Activated CD4-positive, alpha-beta T cell treated with anti-CD3 and anti-CD28 coated beads, Interleukin-2, Interleukin-4, amounts not matched to agents 100 ng/mL and 50 ng/mL, durations not matched to agents 16 hours and 8 hours (primary cell): Measurements from ENCODE around the gene FYN.
"Not testable (repeated sequence)": the region's sequence is repeated elsewhere in the genome, so short reads cannot be mapped to it uniquely, and the experiment has no call there.

Experiments used
- DNase-seq: peaks from one replicate; pipeline ENCODE4 v3.0.0-alpha.2; 2020; ENCODE audit warnings: low spot score

The FYN gene

DNA sequence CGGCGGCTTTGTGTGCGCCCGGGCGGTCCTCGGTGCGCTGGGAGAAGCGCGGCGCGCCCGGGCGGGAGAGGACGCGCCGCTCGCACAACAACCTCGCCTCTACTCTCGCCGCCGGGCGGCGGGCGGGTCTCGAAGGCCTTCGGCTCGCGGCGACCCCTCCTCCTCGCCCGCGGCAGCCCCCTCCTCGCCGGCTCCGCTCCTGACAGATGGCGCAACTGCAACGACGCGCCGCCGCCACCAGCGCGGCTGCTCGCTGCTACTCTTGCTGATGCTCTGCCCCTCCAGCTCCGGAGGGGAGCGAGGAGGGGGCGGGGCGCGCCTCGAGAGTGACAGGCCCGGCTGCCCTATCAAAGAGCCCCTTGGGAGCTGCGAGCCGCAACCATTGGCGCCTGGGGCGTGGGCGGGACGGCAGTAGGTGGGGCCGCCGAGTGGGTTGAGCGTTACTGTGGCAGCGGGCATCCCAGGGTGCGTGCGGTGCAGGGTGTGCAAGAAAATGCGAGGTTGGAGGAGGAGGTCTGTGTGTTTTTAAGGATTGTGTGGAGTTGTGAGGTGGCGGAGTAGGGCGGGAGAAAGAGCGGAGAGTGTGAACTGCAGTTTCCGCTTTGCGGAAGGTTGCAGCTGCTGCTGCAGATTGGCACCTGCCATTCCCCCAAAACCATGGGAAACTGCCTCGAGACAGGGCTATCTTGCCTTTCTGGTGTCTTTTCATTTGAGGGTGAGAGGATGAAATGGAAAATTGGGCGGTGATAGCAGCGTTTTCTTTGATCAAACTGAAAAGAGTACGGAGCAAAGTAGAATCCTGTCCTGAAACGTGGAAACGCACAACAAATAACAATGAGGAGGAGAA, at the start of gene FYN:
Gene FYN, minus strand, starts transcription at position 275 of the 847 bp plus-strand sequence. CDS start 153,401 bp downstream, outside the sequence.
- peak; percentile 98 for DNase-seq

DNA sequence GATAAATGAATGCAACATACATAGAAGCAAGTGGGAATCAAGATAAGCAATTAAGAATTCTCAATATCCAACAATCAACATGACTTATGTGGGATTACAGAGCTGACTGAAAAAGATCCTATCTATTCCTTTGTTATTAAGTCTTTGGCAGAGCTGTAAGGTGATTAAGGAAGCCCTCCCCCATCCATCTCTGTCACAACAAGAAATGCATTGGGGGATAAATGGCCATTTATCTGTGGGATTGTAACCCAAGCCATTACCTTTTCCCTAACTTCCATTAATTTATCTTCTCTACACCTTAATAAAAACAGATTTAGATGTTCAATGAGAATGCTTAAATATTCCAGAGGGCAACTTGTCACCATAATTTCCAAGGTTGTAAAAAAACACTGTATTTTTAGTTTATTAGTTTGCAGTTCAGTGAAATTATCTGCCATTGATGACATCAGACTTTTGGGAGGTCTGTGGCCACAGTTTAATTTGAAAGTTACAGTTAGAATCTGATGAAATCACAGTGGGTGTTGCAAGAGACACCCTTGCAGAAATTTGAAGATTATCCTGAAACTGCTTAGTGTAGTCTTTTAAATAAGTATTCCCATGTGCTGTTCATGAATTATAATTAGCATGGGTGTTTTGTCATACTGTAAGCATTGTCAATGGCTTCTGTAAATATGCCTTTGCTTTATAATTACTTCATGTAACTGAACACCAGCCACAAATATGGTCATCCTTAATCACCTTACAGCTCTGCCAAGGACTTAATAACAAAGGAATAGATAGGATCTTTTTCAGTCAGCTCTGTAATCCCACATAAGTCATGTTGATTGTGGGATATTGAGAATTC, 49.4 kb upstream of the FYN start:
- DNase-seq, result peak; percentile 19

DNA sequence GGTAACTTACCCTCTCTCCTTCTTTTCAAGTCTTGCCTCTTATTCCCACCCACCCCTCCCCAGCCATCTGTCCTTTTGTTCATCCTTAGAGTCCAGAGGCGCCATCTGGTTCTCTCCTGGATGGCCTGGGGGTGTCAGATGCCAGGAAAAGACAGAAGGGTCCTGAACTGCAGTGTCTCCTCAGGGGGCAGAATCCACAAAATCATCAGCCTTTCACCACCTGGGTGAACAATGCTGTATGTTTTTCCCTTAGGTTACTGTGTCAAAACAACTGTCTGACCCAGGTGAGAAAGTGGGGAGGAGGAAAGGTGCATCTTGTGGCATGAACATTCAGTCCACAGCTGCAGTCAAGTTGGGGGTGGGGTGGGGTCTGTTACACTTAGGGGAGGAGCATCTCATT, 47.9 kb upstream of the FYN start:
- no peak for DNase-seq

DNA sequence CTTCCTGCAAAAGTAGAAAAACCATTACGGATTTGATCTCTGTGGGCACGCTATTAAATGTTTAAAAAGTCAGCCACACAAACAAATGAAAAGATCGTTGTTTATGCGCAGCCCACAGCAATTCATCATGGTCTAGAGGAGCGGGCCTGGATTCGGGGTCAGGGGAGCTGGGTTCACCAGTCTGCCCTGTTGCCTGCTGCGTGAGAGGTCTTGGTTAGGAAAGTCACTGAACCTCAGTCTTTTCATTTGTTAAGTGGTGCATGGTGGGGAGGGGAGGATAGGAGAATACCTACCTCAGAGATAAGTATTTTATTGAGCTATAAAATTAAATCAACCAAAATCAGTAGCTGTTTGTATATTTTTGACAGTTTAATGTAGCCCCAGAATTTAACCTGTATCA, 47.3 kb upstream of the FYN start:
- no peak for DNase-seq

DNA sequence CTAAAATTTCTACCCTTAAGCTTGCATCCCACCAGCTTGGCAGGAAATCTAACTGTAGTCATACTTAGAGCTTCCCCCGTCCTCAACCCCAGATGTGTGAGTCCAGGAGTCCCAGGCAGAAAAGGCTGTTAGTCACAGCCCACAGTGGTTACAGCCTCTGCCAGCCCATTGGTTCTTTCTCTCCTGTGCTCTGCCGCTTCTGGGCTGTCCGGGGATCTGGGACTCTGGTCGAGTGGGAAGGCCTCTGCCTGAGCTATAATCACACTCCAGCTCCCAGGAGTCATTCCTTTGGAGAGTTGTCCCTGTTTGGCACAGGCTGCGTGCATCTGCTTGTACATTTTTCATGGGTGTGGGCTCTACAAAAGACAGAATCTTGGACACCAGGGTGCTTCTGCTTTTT, 45.6 kb upstream of the FYN start:
- no peak for DNase-seq

DNA sequence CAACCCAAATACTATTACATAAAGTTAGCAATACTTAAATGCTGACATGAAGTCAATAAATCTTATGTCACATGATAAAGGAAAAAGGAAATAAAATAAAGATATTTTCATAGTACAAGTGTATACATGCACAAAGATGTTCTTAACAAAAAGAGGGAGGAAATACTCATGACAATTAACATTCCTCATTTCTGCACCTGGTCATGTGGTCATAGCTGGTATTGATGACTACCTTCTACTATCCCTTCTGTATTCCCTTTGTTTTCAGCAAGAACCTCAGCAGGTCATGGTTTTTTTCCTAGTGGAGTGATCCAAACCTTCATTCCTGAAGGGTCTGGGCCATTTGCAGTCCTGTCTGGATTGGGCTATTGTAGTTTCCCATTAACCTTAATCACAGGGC, 43.5 kb upstream of the FYN start:
- DNase-seq, result no peak

DNA sequence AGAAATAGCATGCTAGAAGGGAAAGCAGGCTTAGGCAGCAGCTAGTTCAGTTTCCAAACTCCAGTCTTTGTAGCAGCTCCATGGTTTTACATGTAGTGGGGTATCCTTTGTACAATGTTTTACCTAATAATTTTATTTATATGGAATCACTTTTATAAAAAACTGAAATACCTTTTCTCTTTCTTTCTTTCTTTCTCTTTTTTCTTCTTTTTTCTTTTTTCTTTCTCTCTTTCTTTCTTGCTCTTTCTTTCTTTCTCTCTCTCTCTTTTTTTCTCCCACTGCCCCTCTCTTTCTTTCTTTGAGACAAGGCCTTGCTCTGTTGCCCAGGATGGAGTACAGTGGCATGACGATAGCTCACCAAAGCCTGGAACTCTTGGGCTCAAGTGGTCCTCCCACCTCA, 41.4 kb upstream of the FYN start:
- no peak for DNase-seq

DNA sequence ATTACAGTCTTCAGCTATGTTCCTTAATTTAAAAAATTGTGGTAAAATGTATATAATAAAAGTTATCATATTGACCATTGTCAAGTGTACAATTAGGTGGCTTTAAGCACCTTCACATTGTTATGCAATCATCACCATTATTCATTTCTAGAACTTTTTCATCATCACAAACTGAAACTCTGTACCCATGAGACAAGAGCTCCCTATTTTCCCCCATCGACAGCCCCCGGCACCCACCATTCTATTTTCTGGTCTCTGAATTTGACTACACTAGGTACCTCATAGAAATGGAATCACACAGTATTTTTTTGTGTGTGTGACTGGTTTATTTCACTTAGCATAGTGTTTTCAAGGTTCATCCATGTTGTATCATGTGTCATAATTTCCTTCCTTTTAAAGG, 39.7 kb upstream of the FYN start:
- DNase-seq, result peak; percentile 24

DNA sequence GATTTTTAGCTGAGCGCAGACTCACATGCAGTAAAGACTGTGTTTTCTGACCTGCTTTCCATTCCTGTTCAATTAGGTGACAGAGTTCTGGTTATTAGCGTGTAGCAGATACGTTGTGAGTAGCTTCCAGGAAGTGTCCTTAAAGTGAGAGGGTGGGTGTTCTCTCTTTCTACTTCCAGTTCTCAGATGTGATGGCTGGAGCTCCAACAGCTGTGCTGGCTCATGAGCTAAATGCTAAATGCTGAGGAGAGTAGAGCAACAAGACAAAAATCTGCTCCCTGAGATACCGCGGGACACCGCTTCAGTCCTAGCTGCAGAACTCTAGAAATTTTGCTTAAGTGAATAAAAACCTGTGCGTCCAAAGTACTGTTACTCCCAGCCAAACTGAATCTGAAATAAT, 38.2 kb upstream of the FYN start:
- no peak for DNase-seq

DNA sequence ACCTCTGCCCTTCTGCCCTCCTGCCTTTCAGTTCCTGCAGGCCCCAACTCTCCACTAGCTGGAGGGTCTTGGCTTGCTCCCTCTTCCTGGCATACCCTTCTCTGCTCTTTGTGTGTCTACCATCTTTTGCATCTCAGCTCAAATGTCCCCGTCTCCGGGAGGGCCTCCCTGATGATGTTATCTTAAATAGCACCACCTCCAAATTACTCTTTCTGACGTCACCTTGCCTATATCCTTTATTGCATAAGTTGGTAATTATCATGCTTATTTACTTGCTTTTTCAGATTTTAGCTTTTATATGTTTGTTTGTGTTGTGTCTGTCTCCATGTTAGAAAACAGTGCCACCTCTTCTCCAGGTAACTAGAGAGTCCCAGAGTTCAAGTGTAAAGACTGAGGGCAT, 36.0 kb upstream of the FYN start:
- no peak for DNase-seq

DNA sequence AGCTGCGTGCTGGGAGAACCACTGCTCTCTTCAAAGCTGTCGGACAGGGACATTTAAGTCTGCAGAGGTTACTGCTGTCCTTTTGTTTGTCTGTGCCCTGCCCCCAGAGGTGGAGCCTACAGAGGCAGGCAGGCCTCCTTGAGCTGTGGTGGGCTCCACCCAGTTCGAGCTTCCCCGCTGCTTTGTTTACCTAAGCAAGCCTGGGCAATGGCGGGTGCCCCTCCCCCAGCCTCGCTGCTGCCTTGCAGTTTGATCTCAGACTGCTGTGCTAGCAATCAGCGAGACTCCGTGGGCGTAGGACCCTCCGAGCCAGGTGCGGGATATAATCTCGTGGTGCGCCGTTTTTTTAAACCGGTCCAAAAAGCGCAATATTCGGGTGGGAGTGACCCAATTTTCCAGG, 35.1 kb upstream of the FYN start:
- DNase-seq, result not testable (repeated sequence)

DNA sequence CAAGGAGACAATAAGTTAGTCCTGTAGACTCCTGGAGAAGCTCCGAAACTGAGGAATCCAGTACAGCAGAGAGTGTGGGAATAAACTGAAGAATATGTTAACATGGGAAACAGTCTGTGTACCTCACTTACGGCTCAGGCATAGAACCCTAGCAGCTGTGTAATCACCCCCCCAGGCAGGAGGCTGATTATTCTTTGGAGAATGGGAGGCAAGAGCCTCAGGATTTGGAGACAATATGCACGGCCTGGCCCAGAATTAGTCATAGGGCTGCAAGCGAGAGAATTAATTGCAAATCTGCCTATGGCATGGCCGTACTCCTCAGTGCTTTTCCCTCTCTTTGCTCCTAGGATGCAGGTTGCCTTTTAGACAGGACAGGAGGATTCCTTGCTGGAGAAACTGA, 27.5 kb upstream of the FYN start:
- no peak for DNase-seq

DNA sequence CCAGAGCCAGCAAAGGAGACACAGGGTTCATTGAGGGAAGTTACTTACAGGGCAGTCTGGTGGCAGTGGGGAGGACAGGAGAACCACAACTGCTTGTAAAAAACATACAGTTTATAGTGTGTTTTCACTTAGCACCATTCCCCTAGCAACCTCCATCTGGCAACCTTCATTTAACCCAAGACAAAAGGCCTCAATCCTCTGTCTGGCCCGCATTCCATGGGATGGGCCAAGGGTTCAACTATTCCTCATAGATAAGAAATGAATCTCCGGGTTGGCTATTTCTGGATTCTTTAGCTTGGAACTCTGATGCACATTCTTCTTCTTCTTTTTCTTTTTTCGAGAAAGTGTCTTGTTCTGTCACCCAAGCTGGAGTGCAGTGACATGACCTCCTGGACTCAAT, 26.3 kb upstream of the FYN start:
- DNase-seq, result no peak

DNA sequence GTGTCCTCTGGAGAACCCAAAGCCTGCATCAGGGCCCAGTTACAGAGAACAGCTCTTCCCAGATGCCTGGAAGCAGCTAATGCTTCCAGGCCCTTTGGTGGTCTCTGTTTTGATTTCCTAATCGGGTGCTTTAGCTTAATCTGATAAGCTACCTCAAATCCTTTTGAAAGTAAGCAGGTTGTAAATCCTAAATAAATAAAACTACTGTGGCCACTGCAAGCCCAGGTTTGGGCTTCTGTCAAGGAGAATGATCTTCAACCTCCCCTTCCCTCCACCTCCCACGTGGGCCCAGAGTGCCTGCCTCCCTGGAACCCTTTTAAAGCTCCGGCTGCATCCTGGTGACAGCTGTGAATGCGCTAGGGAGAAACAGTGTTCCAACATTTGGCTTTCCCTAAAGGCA, 25.2 kb upstream of the FYN start:
- DNase-seq, result no peak

DNA sequence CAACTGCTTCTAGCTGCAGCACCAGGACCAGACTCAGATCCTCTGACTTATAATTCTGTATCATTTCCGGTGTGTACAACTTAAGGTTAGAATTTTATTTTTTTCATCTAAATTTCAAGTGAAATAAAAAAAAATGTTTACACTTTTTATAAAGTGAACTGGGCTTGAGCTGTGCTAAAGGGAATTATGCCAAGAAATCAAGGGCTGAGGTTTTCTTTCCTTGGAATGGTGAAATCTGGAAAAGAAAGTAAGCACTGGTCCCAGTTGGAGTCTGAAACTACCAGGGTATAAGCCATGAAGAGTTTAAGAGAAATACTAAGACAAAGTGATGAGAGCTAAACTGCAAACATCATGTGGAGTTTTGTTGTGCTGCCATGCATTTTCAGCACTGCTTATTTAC, 21.7 kb upstream of the FYN start:
- no peak for DNase-seq

DNA sequence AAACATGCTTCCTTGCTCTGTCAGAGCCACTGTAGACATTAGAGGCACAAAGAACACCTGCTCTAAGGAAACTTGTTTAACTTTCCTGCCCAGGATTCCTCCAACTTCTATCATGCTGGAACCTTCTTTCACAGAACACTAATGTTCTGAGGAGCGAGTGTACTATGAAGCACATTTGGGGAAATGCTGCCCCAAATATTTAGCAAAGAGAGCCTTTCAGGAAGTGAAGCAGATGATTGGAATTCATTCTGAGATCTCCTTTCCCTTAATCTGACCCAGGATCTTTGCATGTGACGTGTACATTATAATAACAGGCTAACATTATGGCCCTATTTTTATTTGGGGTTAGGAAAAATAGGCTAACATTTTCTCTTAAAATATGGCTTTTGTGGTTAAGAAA, 21.0 kb upstream of the FYN start:
- no peak for DNase-seq

DNA sequence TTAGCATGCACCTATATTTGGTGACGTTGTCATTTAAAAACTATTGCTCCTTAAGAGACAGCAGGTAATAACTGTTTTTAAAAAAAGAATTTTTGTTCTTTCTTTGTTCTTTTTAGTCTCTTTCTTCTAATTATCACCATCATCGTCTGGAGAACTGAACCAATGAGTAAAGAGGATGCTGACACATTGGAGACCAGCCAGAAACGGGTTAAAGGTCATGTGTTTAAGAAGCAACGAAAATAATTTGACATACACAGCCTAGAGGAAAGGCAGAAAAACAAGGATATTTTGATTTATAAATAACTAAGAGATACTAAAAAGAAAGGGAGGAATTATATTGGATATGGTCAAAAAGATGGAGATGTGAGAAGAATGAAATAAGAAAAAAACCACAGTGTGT, 19.2 kb upstream of the FYN start:
- DNase-seq, result no peak

DNA sequence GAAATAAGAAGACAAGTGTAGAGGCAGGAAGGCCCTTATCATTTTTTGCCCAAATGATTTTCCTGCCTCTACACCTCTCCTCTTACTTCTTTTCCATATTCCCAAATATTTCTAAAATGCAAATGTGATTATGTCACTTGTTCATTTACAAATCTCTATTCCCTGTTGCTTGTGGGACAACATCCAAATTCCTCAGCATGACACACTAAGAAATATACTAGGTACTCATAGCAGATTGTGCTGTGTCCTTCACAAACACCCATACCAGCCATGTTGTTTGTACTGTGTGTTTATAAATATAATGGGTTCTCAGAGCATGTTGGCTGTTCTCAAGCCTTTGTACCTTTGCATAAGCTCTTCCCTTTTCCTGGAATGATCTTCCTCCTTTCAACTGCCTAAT, 17.7 kb upstream of the FYN start:
- DNase-seq, result no peak

DNA sequence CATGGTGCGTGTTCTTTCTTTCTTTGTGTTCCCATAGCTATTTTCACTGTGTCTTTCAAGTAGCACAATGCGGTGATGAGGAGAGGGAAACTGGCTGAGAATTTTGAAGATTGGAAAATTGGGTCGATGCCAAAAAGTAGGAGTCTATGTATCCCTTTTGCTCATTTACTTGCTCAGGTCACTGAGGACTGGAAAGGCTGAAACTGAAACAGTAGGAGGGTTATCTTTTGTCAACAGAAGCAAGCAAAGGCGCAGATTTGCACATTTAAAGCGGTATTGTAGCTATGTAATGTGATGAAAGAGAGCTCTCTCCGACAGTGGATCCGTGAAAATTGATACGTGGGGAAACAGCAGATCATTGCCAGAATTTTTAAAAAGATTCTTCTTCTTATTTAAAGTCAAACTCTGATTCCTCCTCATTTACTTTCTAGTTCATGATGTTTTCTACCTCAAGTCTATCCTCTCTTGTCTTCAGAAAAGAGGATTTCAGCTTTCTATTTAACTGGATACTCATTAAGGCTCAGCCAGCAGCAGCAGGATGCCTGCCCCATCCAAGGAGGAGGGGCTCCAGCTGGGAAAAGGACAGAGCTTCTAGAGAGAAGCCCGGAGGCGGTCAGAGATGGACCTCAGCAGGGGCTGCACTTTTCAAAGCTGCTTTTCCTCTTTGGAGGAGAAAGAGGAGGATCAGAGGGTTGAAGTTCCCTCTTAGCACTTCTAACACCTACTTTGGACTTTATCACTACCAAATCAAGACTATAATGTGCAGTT, 15.9 kb upstream of the FYN start:
- DNase-seq, result no peak

DNA sequence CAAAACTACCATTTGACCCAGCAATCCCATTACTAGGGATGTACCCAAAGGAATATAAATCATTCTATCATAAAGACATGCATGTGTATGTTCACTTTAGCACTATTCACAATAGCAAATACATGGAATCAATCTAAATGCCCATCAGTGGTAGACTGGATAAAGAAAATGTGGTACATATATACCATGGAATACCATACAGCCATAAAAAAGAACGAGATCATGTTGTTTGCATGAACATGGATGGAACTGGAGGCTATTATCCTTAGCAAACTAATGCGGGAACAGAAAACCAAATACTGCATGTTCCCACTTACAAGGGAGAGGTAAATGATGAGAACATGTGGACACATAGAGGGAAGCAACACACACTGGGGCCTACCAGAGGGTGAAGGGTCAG, 13.5 kb upstream of the FYN start:
- not testable (repeated sequence) for DNase-seq

DNA sequence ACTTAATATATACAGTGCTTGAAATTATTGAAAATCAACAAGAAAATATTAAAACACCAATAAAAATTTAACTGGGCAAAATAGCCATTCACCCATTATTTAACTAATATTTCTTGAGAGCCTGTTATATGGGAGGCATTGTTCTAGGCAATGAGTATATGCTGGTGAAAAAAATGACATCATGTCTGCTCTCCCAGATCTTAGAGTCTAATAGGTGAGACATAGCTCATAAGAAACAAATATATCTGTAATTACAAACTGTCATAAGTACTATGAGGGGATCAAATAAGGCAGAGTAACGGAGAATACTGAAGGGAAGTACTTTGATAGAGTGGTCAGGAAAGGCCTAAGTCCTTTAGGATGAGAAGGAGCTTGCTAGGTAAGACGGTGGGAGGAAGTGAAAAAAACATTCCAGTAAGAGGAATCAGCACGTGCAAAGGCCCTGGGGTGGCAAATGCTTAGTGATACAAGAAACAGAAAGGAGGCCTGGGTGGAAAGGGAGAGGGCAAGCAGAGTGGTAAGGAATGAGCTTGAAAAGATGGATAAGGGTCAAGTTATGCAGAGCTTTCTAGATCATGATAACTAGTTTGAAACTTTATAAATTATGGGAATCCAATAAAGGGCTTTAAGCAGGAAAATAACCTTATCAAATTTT, 12.2 kb upstream of the FYN start:
- no peak for DNase-seq

DNA sequence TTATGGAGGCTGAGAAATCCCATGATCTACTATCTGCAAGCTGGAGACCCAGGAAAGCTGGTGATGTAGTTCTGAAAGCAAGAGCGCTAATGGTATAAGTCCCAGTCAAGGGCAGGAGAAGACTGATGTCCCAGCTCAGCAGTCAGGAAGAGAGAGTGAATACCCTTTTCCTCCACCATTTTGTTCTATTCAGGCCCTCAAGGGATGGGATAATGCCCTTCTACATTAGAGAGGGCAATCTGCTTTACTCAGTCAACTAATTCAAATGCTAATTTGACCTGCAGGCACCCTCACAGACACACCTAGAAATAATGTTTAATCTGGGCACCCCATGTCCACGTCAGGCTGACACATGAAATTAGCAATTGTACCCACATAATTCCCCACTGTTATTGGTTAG, 10.8 kb upstream of the FYN start:
- DNase-seq, result no peak
